ENCODE data around the gene ME3. TPM values are rescaled to one million over a fixed set of nuclear protein-coding genes. Genes with fewer than 3 reads are reported as not detected.
"Not testable (repeated sequence)": the region's sequence is repeated elsewhere in the genome, so short reads cannot be mapped to it uniquely, and the experiment has no call there.

ME3 gene
- total RNA-seq, 3 donors from 2014 or later (not counting 1 experiment from before 2014, with no cell fraction given) = 5.2 to 7.5 (median 6.9) TPM

DNA sequence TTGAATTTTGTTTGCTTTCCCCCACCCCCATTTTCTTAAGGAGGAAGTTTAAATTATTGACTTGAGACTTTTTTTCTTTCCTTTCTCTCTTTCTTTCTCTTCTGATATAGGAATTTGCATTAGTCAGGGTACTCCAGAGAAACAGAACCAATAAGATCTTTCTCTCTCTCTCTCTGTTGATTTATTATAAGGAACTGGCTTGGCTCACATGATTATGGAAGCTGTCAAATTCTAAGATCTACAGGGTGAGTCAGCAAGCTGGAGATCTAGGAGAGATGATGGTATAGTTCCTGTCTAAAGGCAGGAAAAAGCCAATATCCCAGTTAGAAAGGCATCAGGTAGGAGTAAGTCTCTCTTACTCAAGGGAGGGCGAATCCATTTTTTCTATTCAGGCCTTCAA lies 233.7 kb downstream of the ME3 start:
- Histone ChIP-seq H3K9me3 (ENCODE audit: control insufficient read depth, insufficient read depth, low read length) (no peaks in the 10 kb centered on the region), H3K4me3 (ENCODE audit: low read length) (no peak overlapping the region), H3K4me1 (ENCODE audit: control insufficient read depth, insufficient read depth, low read length) (no peaks in the 10 kb centered on the region), H3K27ac (ENCODE audit: low read length) (no peak overlapping the region), H3K36me3 (ENCODE audit: control insufficient read depth, insufficient read depth, low read length) (no peaks in the 10 kb centered on the region), H3K27me3 (ENCODE audit: control insufficient read depth, insufficient read depth, low read length) (no peaks in the 10 kb centered on the region)
- H3K9me3 Mint-ChIP-seq = no peaks in the 10 kb centered on the region
- no peak for ATAC-seq
- no peak for DNase-seq
- intact Hi-C loops (cut with micrococcal nuclease) = no loop called here
- no peaks in the 10 kb centered on the region for H3K27me3 Mint-ChIP-seq (ENCODE audit: low read depth in 2 of 2)
- no peaks in the 10 kb centered on the region for H3K36me3 Mint-ChIP-seq
- TF ChIP-seq, protein P1, sequence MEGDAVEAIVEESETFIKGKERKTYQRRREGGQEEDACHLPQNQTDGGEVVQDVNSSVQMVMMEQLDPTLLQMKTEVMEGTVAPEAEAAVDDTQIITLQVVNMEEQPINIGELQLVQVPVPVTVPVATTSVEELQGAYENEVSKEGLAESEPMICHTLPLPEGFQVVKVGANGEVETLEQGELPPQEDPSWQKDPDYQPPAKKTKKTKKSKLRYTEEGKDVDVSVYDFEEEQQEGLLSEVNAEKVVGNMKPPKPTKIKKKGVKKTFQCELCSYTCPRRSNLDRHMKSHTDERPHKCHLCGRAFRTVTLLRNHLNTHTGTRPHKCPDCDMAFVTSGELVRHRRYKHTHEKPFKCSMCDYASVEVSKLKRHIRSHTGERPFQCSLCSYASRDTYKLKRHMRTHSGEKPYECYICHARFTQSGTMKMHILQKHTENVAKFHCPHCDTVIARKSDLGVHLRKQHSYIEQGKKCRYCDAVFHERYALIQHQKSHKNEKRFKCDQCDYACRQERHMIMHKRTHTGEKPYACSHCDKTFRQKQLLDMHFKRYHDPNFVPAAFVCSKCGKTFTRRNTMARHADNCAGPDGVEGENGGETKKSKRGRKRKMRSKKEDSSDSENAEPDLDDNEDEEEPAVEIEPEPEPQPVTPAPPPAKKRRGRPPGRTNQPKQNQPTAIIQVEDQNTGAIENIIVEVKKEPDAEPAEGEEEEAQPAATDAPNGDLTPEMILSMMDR (IDR thresholded peaks at IDR 0.05) = no peak
- H3K27ac Mint-ChIP-seq = no peak overlapping the region
- peaks cover 5% of the 10 kb centered on the region in 2 donors for H3K4me1 Mint-ChIP-seq
- 80% methylated on average over 1 of the region's 1 CpG for WGBS (ENCODE audit: insufficient coverage)
- no peak overlapping the region for H3K4me3 Mint-ChIP-seq

DNA sequence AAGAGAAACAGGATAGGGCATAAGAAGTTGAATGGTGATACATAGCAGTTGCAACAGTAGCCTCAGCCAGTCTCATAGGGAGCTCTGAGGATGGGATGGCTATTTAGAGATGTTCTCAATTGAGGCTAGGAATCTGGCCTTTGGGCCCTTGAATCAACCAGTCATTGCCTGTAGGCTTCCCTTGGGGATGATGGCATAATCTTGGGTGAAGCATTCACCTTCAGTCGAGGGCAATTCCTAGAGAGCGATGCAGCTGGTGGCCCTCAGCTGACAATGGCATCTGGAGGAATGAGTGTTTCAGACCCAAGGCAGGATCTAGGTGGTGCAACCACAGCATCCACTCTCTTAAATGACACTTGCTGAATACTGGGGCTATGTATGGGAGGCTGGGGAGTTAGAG lies 236.7 kb downstream of the ME3 start:
- Histone ChIP-seq H3K4me3 (ENCODE audit: low read length) (no peak overlapping the region), H3K27ac (ENCODE audit: low read length) (no peak overlapping the region), H3K9me3 (ENCODE audit: control insufficient read depth, insufficient read depth, low read length) (no peaks in the 10 kb centered on the region), H3K4me1 (ENCODE audit: control insufficient read depth, insufficient read depth, low read length) (no peaks in the 10 kb centered on the region), H3K27me3 (ENCODE audit: control insufficient read depth, insufficient read depth, low read length) (no peaks in the 10 kb centered on the region), H3K36me3 (ENCODE audit: control insufficient read depth, insufficient read depth, low read length) (no peaks in the 10 kb centered on the region)
- intact Hi-C loops (cut with micrococcal nuclease) = no loop called here
- Mint-ChIP-seq H3K27me3 (ENCODE audit: low read depth in 2 of 2) (no peaks in the 10 kb centered on the region), H3K27ac (no peak overlapping the region), H3K4me3 (no peak overlapping the region), H3K36me3 (no peaks in the 10 kb centered on the region), H3K4me1 (peaks cover 3 to 4% of the 10 kb centered on the region in 2 donors), H3K9me3 (no peaks in the 10 kb centered on the region)
- TF ChIP-seq, protein P1 (IDR thresholded peaks at IDR 0.05) = no peak
- no peak for DNase-seq
- no peak for ATAC-seq
- WGBS (ENCODE audit: insufficient coverage) = 100% methylated on average over 2 of the region's 2 CpGs

DNA sequence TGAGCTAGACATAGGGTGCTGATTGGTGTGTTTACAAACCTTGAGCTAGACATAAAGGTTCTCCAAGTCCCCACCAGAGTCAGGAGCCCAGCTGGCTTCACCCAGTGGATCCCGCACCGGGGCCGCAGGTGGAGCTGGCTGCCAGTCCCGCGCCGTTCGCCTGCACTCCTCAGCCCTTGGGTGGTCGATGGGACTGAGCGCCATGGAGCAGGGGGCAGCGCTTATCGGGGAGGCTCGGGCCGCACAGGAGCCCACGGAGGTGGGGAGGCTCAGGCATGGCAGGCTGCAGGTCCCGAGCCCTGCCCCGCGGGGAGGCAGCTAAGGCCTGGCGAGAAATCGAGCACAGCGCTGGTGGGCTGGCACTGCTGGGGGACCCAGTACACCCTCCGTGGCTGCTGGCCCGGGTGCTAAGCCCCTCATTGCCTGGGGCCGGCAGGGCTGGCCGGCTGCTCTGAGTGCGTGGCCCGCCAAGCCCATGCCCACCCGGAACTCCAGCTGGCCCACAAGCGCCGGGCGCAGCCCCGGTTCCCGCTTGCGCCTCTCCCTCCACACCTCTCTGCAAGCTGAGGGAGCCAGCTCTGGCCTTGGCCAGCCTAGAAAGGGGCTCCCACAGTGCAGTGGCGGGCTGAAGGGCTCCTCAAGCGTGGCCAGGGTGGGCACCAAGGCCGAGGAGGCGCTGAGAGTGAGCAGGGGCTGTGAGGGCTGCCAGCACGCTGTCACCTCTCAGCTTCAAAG lies 238.9 kb downstream of the ME3 start:
- H3K4me1 Mint-ChIP-seq; H3K9me3 ChIP-seq (ENCODE audit: control insufficient read depth, insufficient read depth, low read length); H3K4me3 Mint-ChIP-seq; H3K4me1 ChIP-seq (ENCODE audit: control insufficient read depth, insufficient read depth, low read length); intact Hi-C loops (cut with micrococcal nuclease); H3K36me3 Mint-ChIP-seq; H3K27ac Mint-ChIP-seq; ATAC-seq; H3K27ac ChIP-seq (ENCODE audit: low read length); H3K36me3 ChIP-seq (ENCODE audit: control insufficient read depth, insufficient read depth, low read length); H3K27me3 ChIP-seq (ENCODE audit: control insufficient read depth, insufficient read depth, low read length); H3K9me3 Mint-ChIP-seq; H3K4me3 ChIP-seq (ENCODE audit: low read length); DNase-seq: not testable (repeated sequence)
- peaks cover 5 to 14% of the 10 kb centered on the region in 2 donors for H3K27me3 Mint-ChIP-seq (ENCODE audit: low read depth in 2 of 2)
- WGBS (ENCODE audit: insufficient coverage) = 95% methylated on average over 38 of the region's 38 CpGs

DNA sequence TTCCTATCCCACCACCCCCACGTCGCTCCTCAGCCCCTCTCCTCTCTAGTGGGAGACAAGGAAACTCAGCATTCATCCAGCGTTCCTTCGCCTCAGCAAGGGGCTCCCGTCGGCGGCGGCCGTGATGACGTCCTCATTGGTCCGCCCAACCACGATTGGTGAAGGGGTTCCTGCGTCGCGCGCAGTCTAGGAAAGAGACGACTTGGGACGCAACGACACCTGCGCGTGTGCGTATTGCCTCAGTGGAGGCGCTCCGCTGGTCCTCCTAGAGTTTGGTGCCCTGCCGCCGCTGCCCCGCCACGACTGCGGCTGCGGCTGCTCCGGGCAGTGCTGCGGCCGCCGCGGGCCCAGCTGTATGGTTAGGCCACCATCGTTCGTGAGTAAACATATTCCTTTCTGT lies 241.2 kb downstream of the ME3 start:
- 93% methylated on average over 37 of the region's 37 CpGs for WGBS (ENCODE audit: insufficient coverage)
- H3K4me3 Mint-ChIP-seq = peak overlapping the region; percentile 38
- H3K27me3 ChIP-seq (ENCODE audit: control insufficient read depth, insufficient read depth, low read length) = no peaks in the 10 kb centered on the region
- DNase-seq (no peak), ATAC-seq (no peak)
- H3K36me3 Mint-ChIP-seq = no peaks in the 10 kb centered on the region
- no peaks in the 10 kb centered on the region for H3K9me3 ChIP-seq (ENCODE audit: control insufficient read depth, insufficient read depth, low read length)
- H3K27me3 Mint-ChIP-seq (ENCODE audit: low read depth in 2 of 2) = peaks cover 9 to 14% of the 10 kb centered on the region in 2 donors
- H3K4me1 Mint-ChIP-seq = no peaks in the 10 kb centered on the region
- H3K27ac ChIP-seq (ENCODE audit: low read length) = no peak overlapping the region
- no peak overlapping the region for H3K4me3 ChIP-seq (ENCODE audit: low read length)
- no peaks in the 10 kb centered on the region for H3K36me3 ChIP-seq (ENCODE audit: control insufficient read depth, insufficient read depth, low read length)
- no peaks in the 10 kb centered on the region for H3K4me1 ChIP-seq (ENCODE audit: control insufficient read depth, insufficient read depth, low read length)
- TF ChIP-seq, protein P1 (IDR thresholded peaks at IDR 0.05) = no peak
- intact Hi-C loops (cut with micrococcal nuclease) = no loop called here
- H3K9me3 Mint-ChIP-seq = no peaks in the 10 kb centered on the region
- no peak overlapping the region for H3K27ac Mint-ChIP-seq
